ENCODE data around the gene IL1B. TPM values are rescaled to one million over a fixed set of nuclear protein-coding genes. Genes with fewer than 3 reads are reported as not detected.
"Not testable (repeated sequence)": the region's sequence is repeated elsewhere in the genome, so short reads cannot be mapped to it uniquely, and the experiment has no call there.

Gene IL1B
- total RNA-seq, 3 donors from 2014 or later, result 8.0 TPM; not detected in 2

- intact Hi-C loops (cut with DNase I; ENCODE audit: low total_unique reads), result no loop called here
- Histone ChIP-seq H3K9me3 (no peaks in the 10 kb centered on the region), H3K27ac (no peak overlapping the region), H3K27me3 (peaks cover 0 to 4% of the 10 kb centered on the region in 2 donors), H3K36me3 (no peaks in the 10 kb centered on the region), H3K4me1 (peaks cover 0 to 5% of the 10 kb centered on the region in 2 donors), H3K4me3 (no peak overlapping the region)
- DNase-seq (ENCODE audit: low spot score in 2 of 2), result no peak
- TF ChIP-seq POLR2AphosphoS5 (IDR thresholded peaks at IDR 0.05) (no peak), POLR2A (IDR thresholded peaks at IDR 0.05) (no peak), CTCF (IDR thresholded peaks at IDR 0.05) (no peak)
Observed at GRCh38 chr2:112835061-112835501, 1.5 kb downstream of the IL1B start.

GRCh38 chr2:112834396-112835037, 2.1 kb downstream of the IL1B start:
- TF ChIP-seq CTCF (IDR thresholded peaks at IDR 0.05) (no peak), POLR2AphosphoS5 (IDR thresholded peaks at IDR 0.05) (no peak), POLR2A (IDR thresholded peaks at IDR 0.05) (no peak)
- no peaks in the 10 kb centered on the region for H3K36me3 ChIP-seq
- intact Hi-C loops (cut with DNase I; ENCODE audit: low total_unique reads), result loop anchor here (5.0 kb wide), 1 partner anchor 513 kb away; no protein-coding TSS in a partner anchor
- peaks cover 0 to 5% of the 10 kb centered on the region in 2 donors for H3K4me1 ChIP-seq
- no peak overlapping the region for H3K4me3 ChIP-seq
- H3K27ac ChIP-seq, result no peak overlapping the region
- H3K9me3 ChIP-seq, result no peaks in the 10 kb centered on the region
- H3K27me3 ChIP-seq, result peaks cover 0 to under 1% of the 10 kb centered on the region in 2 donors
- no peak for DNase-seq (ENCODE audit: low spot score in 2 of 2)

- H3K36me3 ChIP-seq, result no peaks in the 10 kb centered on the region
- DNase-seq (ENCODE audit: low spot score in 2 of 2), result no peak
- no peak overlapping the region for H3K4me3 ChIP-seq
- TF ChIP-seq CTCF (IDR thresholded peaks at IDR 0.05) (no peak), POLR2AphosphoS5 (IDR thresholded peaks at IDR 0.05) (no peak), POLR2A (IDR thresholded peaks at IDR 0.05) (no peak)
- H3K27me3 ChIP-seq, result no peaks in the 10 kb centered on the region
- intact Hi-C loops (cut with DNase I; ENCODE audit: low total_unique reads), result loop anchor here (5.0 kb wide), 1 partner anchor 513 kb away; no protein-coding TSS in a partner anchor
- H3K9me3 ChIP-seq, result no peaks in the 10 kb centered on the region
- H3K27ac ChIP-seq, result no peak overlapping the region
- peaks cover 0 to 5% of the 10 kb centered on the region in 2 donors for H3K4me1 ChIP-seq
Observed at GRCh38 chr2:112833976-112834375, 2.6 kb downstream of the IL1B start.

- H3K27me3 ChIP-seq; DNase-seq (ENCODE audit: low spot score in 2 of 2); H3K27ac ChIP-seq; H3K4me1 ChIP-seq; H3K36me3 ChIP-seq; H3K9me3 ChIP-seq; H3K4me3 ChIP-seq: not testable (repeated sequence)
- intact Hi-C loops (cut with DNase I; ENCODE audit: low total_unique reads), result loop anchor here (5.0 kb wide), 1 partner anchor 514 kb away; no protein-coding TSS in a partner anchor
Observed at GRCh38 chr2:112833639-112833931, 3.0 kb downstream of the IL1B start.

GRCh38 chr2:112832841-112833638, 3.5 kb downstream of the IL1B start:
- Histone ChIP-seq H3K4me1 (peaks cover 0 to 5% of the 10 kb centered on the region in 2 donors), H3K36me3 (no peaks in the 10 kb centered on the region), H3K9me3 (no peaks in the 10 kb centered on the region), H3K27me3 (no peaks in the 10 kb centered on the region), H3K4me3 (no peak overlapping the region), H3K27ac (no peak overlapping the region)
- DNase-seq (ENCODE audit: low spot score in 2 of 2), result no peak
- intact Hi-C loops (cut with DNase I; ENCODE audit: low total_unique reads), result loop anchor here (5.0 kb wide), 1 partner anchor 514 kb away; no protein-coding TSS in a partner anchor
- TF ChIP-seq CTCF (IDR thresholded peaks at IDR 0.05) (no peak), POLR2A (IDR thresholded peaks at IDR 0.05) (no peak), POLR2AphosphoS5 (IDR thresholded peaks at IDR 0.05) (no peak)

Measured in breast epithelium (tissue), 4 donors.